ENCODE measurements around the gene ZFYVE19. TPM values are rescaled to one million over a fixed set of nuclear protein-coding genes. Genes with fewer than 3 reads are reported as not detected.

Gene ZFYVE19
- total and polyA plus RNA-seq, 2 of the 4 experiments (the other 2 are of a cell fraction), result 22.6 to 29.6 TPM

DNA sequence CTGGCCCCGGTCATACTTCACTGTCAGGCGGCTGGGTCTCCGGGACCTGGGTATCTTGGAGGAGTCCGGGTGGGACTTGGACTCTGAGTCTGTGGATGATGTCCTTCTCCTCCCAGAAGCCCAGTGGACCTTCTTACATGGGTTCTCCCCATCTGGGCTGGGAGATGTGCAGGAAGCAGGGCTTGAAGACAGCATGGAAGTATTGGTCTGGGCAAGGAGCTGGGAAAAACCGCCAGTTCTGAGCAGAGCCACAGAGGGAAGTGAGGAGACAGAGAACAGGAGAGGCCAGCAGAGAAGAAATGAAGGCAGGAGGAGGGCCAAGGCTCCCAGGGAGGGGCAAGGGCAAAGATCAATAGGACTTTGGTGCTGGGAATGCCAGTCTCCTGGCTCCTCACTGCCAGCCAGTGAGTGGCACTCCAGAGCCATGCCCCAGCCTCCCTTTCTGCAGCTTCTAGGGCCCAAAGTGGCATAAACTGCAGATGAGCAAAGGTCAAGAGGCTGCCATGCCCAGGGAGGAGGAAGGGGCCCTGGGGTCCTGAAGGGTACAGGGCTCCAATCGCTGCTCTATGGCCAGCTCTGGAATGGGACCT is 21.7 kb downstream of the ZFYVE19 start, which contains the start of gene PPP1R14D:
TSS of gene PPP1R14D (minus strand) at position 262 of the 590 bp plus-strand sequence. CDS start at position 195, 67 bp downstream.
- Histone ChIP-seq H3K23ac (ENCODE audit: low read depth, low read length) (no peak within 1 kb of the TSS), H3K79me1 (ENCODE audit: low read depth in 1 of 2, low read length in 2 of 2) (no peaks in the 10 kb centered on the region), H2BK15ac (ENCODE audit: low read depth, low read length) (no peak within 1 kb of the TSS), H3K9ac (ENCODE audit: low read depth, low read length) (no peak within 1 kb of the TSS), H3K14ac (replicated peaks; ENCODE audit: low read depth, low read length) (no peak within 1 kb of the TSS), H3K18ac (ENCODE audit: low read depth, low read length) (no peak within 1 kb of the TSS), H3K36me3 (ENCODE audit: control insufficient read depth, insufficient read depth, low read length) (no peaks in the 10 kb centered on the region), H3K56ac (ENCODE audit: extremely low read depth, insufficient read depth, low read length) (no peak within 1 kb of the TSS), H2AFZ (replicated peaks; ENCODE audit: low read length, poor library complexity) (peak within 1 kb of the TSS; percentile 10), H4K91ac (ENCODE audit: insufficient read depth, low read depth, low read length) (no peak within 1 kb of the TSS), H4K20me1 (ENCODE audit: insufficient read depth, low read length) (no peaks in the 10 kb centered on the region; the same call in 1 of the 2 replicates), H2BK120ac (ENCODE audit: low read depth, low read length) (no peak within 1 kb of the TSS), H2BK20ac (ENCODE audit: low read depth, low read length) (no peak within 1 kb of the TSS), H3K9me3 (ENCODE audit: control insufficient read depth, insufficient read depth, low read length) (no peaks in the 10 kb centered on the region), H3K4me1 (ENCODE audit: control insufficient read depth, insufficient read depth, low read length) (peaks cover 11% of the 10 kb centered on the region), H3K9me1 (ENCODE audit: insufficient read depth, low read length) (peaks cover 5% of the 10 kb centered on the region), H2AK5ac (ENCODE audit: low read depth, low read length) (no peak within 1 kb of the TSS), H4K8ac (ENCODE audit: low read depth in 2 of 2, low read length in 2 of 2) (no peak within 1 kb of the TSS), H2AK9ac (replicated peaks; ENCODE audit: low read depth, low read length, poor library complexity) (no peak within 1 kb of the TSS), H3K4me3 (ENCODE audit: insufficient read depth, low read depth, low read length) (no peak within 1 kb of the TSS), H3K4me2 (ENCODE audit: low read depth, low read length) (no peak within 1 kb of the TSS), H4K5ac (ENCODE audit: low read depth, low read length) (no peak within 1 kb of the TSS), H3K27ac (ENCODE audit: insufficient read depth, low read length) (no peak within 1 kb of the TSS), H2BK5ac (ENCODE audit: low read depth, low read length, poor library complexity, severe bottlenecking) (no peak within 1 kb of the TSS), H3K27me3 (ENCODE audit: control insufficient read depth, insufficient read depth, low read length) (peaks cover 6% of the 10 kb centered on the region; the same call in 1 of the 2 replicates), H3K4ac (ENCODE audit: low read depth, low read length) (no peak within 1 kb of the TSS)
- WGBS, 2 experiments (ENCODE audit: extremely low coverage in 2 of 2, insufficient read length in 1 of 2), result 95% methylated on average over 4 of the region's 6 CpGs; no CpG with 5 or more reads in 1 of the 2 experiments
- POLR2A ChIA-PET (ENCODE audit: unreplicated experiment), result no interaction called here
- TF ChIP-seq FOS (IDR thresholded peaks at IDR 0.05; ENCODE audit: low read depth, low read length), result no peak
- no peak for TF ChIP-seq RFX5 (IDR thresholded peaks at IDR 0.05; ENCODE audit: low read depth, low read length)
- TF ChIP-seq, protein P1, sequence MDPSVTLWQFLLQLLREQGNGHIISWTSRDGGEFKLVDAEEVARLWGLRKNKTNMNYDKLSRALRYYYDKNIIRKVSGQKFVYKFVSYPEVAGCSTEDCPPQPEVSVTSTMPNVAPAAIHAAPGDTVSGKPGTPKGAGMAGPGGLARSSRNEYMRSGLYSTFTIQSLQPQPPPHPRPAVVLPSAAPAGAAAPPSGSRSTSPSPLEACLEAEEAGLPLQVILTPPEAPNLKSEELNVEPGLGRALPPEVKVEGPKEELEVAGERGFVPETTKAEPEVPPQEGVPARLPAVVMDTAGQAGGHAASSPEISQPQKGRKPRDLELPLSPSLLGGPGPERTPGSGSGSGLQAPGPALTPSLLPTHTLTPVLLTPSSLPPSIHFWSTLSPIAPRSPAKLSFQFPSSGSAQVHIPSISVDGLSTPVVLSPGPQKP (IDR thresholded peaks at IDR 0.05; ENCODE audit: borderline replicate concordance, low read depth, low read length), result no peak
- TF ChIP-seq MXI1 (IDR thresholded peaks at IDR 0.05; ENCODE audit: borderline replicate concordance, low read depth, low read length), result no peak
- dilution Hi-C loops (cut with HindIII; ENCODE audit: low sequenced_read_pairs, unreplicated experiment), result no loop called here
- intact Hi-C loops (cut with micrococcal nuclease), result no loop called here
- DNase-seq (no peak), ATAC-seq (ENCODE audit: low read depth) (no peak)
- CTCF ChIA-PET, result no interaction called here
- in situ Hi-C loops (cut with MboI; ENCODE audit: low sequenced_read_pairs), result no loop called here
- no TSS peak for BruUV-seq (replicated peaks)
